Measurements from ENCODE around the gene CLHC1. TPM values are rescaled to one million over a fixed set of nuclear protein-coding genes. Genes with fewer than 3 reads are reported as not detected.

The CLHC1 gene
- total and polyA plus RNA-seq, 10 of the 15 experiments (the other 5 are each of a cell fraction or from before 2014, with no cell fraction given) = 2.6 to 6.8 (median 4.7) TPM

DNA sequence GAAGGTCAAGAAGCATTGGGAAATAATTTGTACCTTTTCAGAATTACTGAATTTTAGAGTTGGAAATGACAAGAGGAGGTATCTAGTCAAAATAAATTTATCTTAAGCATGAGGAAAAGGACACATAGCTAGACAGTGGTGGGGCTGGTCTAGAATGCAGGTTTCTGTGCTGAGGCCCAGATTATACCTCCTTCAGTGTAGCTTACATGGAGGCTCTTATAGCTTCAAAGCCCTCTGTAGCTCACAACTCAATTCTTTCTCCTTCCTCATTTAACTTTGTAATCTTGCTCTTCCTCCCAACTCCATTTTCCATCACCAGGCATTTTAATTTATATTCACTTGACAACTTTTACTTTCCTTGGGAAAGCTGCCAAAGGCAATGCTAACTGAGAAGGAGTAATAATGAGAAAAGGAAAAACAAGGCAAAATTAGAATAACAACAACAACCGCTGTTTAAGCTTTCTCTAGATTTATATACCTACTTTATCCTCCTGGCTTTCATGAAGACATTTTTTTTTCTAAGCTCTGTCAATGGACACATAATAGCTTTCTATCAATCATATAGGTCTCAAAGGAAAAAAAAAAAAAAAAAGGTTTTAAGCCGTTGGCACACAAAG lies 58.5 kb downstream of the CLHC1 start:
- Histone ChIP-seq H3K4me1 (ENCODE audit: control insufficient read depth, insufficient read depth, low read length) (no peaks in the 10 kb centered on the region), H3K79me2 (ENCODE audit: control insufficient read depth, insufficient read depth, low read length) (no peaks in the 10 kb centered on the region), H2AFZ (ENCODE audit: control insufficient read depth, low read depth, low read length) (no peak overlapping the region), H3K4me3 (no peak overlapping the region), H3K27me3 (replicated peaks in 1 of 2; ENCODE audit: control insufficient read depth in 2 of 2, insufficient read depth in 2 of 2, low read length in 1 of 2) (no peaks in the 10 kb centered on the region), H3K9ac (ENCODE audit: control insufficient read depth, insufficient read depth, low read length) (no peak overlapping the region), H4K20me1 (ENCODE audit: control insufficient read depth, insufficient read depth) (no peaks in the 10 kb centered on the region), H3K9me3 (replicated peaks; ENCODE audit: control insufficient read depth, insufficient read depth, low read length) (no peaks in the 10 kb centered on the region), H3K4me2 (ENCODE audit: control insufficient read depth, insufficient read depth) (no peak overlapping the region), H3K27ac (ENCODE audit: control insufficient read depth, insufficient read depth) (no peak overlapping the region), H3K36me3 (ENCODE audit: control insufficient read depth in 2 of 2, insufficient read depth in 2 of 2, low read length in 1 of 2) (no peaks in the 10 kb centered on the region)
- SMC1A ChIA-PET (ENCODE audit: uncharacterized antibody, unreplicated experiment) = interaction anchor here (0.5 to 17.4 kb wide), 22 partner anchors 8 to 508 kb away, joined by 3 to 260 read pairs (median 4); partner anchors contain the start of gene RTN4
- no peak for ATAC-seq
- no peak for TF ChIP-seq SUZ12 (IDR thresholded peaks at IDR 0.05; ENCODE audit: unreplicated experiment)
- no peak for TF ChIP-seq ZBED1 (IDR thresholded peaks at IDR 0.05; ENCODE audit: borderline replicate concordance)
- TF ChIP-seq CHD4 (IDR thresholded peaks at IDR 0.05) = no peak
- TF ChIP-seq EGR1 (IDR thresholded peaks at IDR 0.05; ENCODE audit: borderline replicate concordance in 1 of 2, low read depth in 2 of 2, low read length in 2 of 2) = no peak
- no peak for TF ChIP-seq RB1 (IDR thresholded peaks at IDR 0.05; ENCODE audit: borderline replicate concordance)
- TF ChIP-seq, protein P1, sequence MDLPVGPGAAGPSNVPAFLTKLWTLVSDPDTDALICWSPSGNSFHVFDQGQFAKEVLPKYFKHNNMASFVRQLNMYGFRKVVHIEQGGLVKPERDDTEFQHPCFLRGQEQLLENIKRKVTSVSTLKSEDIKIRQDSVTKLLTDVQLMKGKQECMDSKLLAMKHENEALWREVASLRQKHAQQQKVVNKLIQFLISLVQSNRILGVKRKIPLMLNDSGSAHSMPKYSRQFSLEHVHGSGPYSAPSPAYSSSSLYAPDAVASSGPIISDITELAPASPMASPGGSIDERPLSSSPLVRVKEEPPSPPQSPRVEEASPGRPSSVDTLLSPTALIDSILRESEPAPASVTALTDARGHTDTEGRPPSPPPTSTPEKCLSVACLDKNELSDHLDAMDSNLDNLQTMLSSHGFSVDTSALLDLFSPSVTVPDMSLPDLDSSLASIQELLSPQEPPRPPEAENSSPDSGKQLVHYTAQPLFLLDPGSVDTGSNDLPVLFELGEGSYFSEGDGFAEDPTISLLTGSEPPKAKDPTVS (IDR thresholded peaks at IDR 0.05; ENCODE audit: low read depth, low read length) = no peak
- no peak for TF ChIP-seq IKZF2 (IDR thresholded peaks at IDR 0.05)
- no peak for TF ChIP-seq POU2F2 (IDR thresholded peaks at IDR 0.05; ENCODE audit: borderline replicate concordance, low read depth, low read length)
- no peak for TF ChIP-seq PAX5 (IDR thresholded peaks at IDR 0.05; ENCODE audit: borderline replicate concordance, low read depth, low read length)
- no peak for TF ChIP-seq KAT2A (conservative IDR thresholded peaks at IDR 0.05; ENCODE audit: control insufficient read depth, low read depth, low read length)
- 77% methylated on average over 2 of the region's 2 CpGs for WGBS (ENCODE audit: insufficient coverage, insufficient replicate concordance, low lambda C conversion rate, missing lambda C conversion rate)
- in situ Hi-C loops (cut with MboI) = no loop called here
- intact Hi-C loops (cut with micrococcal nuclease; ENCODE audit: unreplicated experiment) = loop anchor here (2.0 to 10.0 kb wide), 2 partner anchors 339 to 411 kb away; no protein-coding TSS in a partner anchor
- POLR2A ChIA-PET = interaction anchor here (0.9 to 1.4 kb wide), 3 partner anchors 50 to 335 kb away, joined by 3 read pairs; partner anchors contain the start of gene RTN4
- CTCF ChIA-PET = interaction anchor here (0.6 to 19.0 kb wide), 18 partner anchors 9 to 1066 kb away, joined by 3 to 342 read pairs (median 4); partner anchors contain the start of gene RTN4
- RAD21 ChIA-PET (ENCODE audit: unreplicated experiment) = interaction anchor here (0.8 to 15.9 kb wide), 15 partner anchors 13 to 408 kb away, joined by 3 to 194 read pairs (median 4); partner anchors contain the start of gene RTN4
- no TSS peak for BruUV-seq (replicated peaks)
- no peak for DNase-seq (ENCODE audit: low read depth, low spot score)
- FAIRE-seq = no peak
